GM12874 (cell line): Measurements from ENCODE around the gene ALB.

Experiments used
- CTCF ChIP-seq: IDR thresholded peaks from 2 replicates; pipeline ENCODE4 v1.5.1; 2011; ENCODE audit warnings: low read depth, mild to moderate bottlenecking, control low read depth, low read length, moderate library complexity; ENCODE audit not compliant: insufficient read depth

The ALB gene

GRCh38 chr4:73440653-73441052 lies 36.6 kb downstream of the ALB start:
- TF ChIP-seq CTCF: no peak

GRCh38 chr4:73442275-73442674 lies 38.2 kb downstream of the ALB start:
- TF ChIP-seq CTCF: no peak

- no peak for TF ChIP-seq CTCF
Observed at GRCh38 chr4:73443224-73443623, 39.1 kb downstream of the ALB start.

GRCh38 chr4:73445383-73446335 lies 41.6 kb downstream of the ALB start:
- no peak for TF ChIP-seq CTCF

- TF ChIP-seq CTCF: peak; percentile 55; the same call in 1 of the 2 replicates
Observed at GRCh38 chr4:73446336-73446938, 42.4 kb downstream of the ALB start.

GRCh38 chr4:73447671-73448070 lies 43.6 kb downstream of the ALB start:
- TF ChIP-seq CTCF: no peak

- no peak for TF ChIP-seq CTCF
Observed at GRCh38 chr4:73448448-73449203, 44.5 kb downstream of the ALB start.
